Body of pancreas (tissue), 4 donors: Measurements from ENCODE around the gene TRPM5. TPM values are rescaled to one million over a fixed set of nuclear protein-coding genes. Genes with fewer than 3 reads are reported as not detected.
A peak's percentile ranks its signal among the peaks of the same experiment; 100 is the strongest.

Source experiments
- ATAC-seq: fragments of 150-250 bp; one replicate; pipeline ENCODE4 v1.9.1; 2016
- DNase-seq, 4 donors: peaks; one replicate each; pipeline ENCODE4 v3.0.0-alpha.2; 2019
- H3K27ac ChIP-seq, 4 donors: fragments of 200-600 bp; sonication (generic); 1 replicate in 3 of 4; 2 replicates in 1 of 4; pipeline versions ENCODE4 v1.5.1 to v1.6.1; 2016 to 2019; ENCODE audit warnings: mild to moderate bottlenecking in 1 of 4, mixed read lengths in 1 of 4, moderate library complexity in 1 of 4
- H3K27me3 ChIP-seq, 2 donors: fragments of 200-600 bp; sonication (generic); one replicate each; pipeline ENCODE4 v1.6.0; 2016; ENCODE audit warnings: mild to moderate bottlenecking in 1 of 2
- H3K36me3 ChIP-seq, 2 donors: fragments of 200-600 bp; sonication (generic); replicated peaks in 1 of 2; 2 replicates each; pipeline ENCODE4 v1.5.1; 2016; ENCODE audit warnings: low read depth in 2 of 2; ENCODE audit not compliant: insufficient read depth in 1 of 2
- H3K4me1 ChIP-seq: fragments of 200-600 bp; sonication (generic); one replicate; pipeline ENCODE4 v1.6.0; 2016
- H3K4me3 ChIP-seq, 2 donors: fragments of 200-600 bp; sonication (generic); 1 replicate in 1 of 2; 2 replicates in 1 of 2; pipeline ENCODE4 v1.5.1; 2016 to 2019
- H3K9me3 ChIP-seq, 3 donors: fragments of 200-600 bp; sonication (generic); 1 replicate in 2 of 3; 2 replicates in 1 of 3; pipeline ENCODE4 v1.5.1; 2016
- POLR2A ChIP-seq, 3 donors: fragments of 450-650 bp; IDR thresholded peaks; one replicate each; pipeline ENCODE4 v1.6.1; 2016; ENCODE audit warnings: antibody characterized with exemption in 3 of 3, mild to moderate bottlenecking in 2 of 3
- WGBS, 2 donors: methylation state at CpG; one replicate each; pipeline ENCODE4 v1.1.5; 2017; 5-methylcytosine and 5-hydroxymethylcytosine counted together
- intact Hi-C: fragments of 100-400 bp; cut with DNase I; formaldehyde crosslinking; loops from one replicate; pipeline ENCODE4 v1.15.1; 2023
- total RNA-seq, 2 donors: library from RNA; depleted of rRNA; stranded (reverse); fragments of >200 nt; gene quantifications; one replicate each; pipeline ENCODE4 v1.1.0, GENCODE V29; 2016
- TF ChIP-seq, protein P1 (sequence below), 7 experiments: fragments of 450-650 bp in 4 of 7; fragments of 200-600 bp in 3 of 7; sonication (generic) in 3 of 7; IDR thresholded peaks; one replicate each; pipeline ENCODE4 v1.5.1; 2016 to 2019; ENCODE audit warnings: antibody characterized with exemption in 7 of 7

Gene TRPM5
- total RNA-seq, 2 donors from 2014 or later = under 0.01 to 2.6 TPM

DNA sequence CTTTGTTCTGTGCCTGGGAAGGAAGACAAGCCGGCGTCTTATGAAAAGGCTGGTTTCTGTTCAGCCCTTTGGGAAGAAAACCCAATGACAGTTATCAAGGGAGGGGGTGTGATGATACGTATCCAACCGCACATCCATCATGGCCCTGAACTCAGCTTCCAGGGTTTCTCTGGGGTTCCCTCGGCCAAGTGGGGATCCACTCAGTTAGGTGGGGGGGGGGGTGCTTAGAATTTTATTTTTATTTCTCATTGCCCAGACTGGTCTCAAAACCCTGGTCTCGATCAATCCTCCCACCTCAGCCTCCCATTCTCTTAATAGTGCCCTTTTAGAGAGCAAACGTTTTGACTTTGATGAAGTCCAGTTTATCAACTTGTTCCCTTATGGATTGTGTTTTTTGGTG, 26.2 kb upstream of the TRPM5 start:
- ATAC-seq (no peak), DNase-seq (no peak)
- H3K36me3 ChIP-seq = no peaks in the 10 kb centered on the region
- WGBS, 2 donors = 82 to 88% methylated on average over 7 of the region's 7 CpGs
- no peaks in the 10 kb centered on the region for H3K9me3 ChIP-seq
- no peak overlapping the region for H3K4me3 ChIP-seq
- peaks cover 27% of the 10 kb centered on the region for H3K4me1 ChIP-seq
- H3K27me3 ChIP-seq = no peaks in the 10 kb centered on the region
- intact Hi-C loops = no loop called here
- TF ChIP-seq, protein P1, sequence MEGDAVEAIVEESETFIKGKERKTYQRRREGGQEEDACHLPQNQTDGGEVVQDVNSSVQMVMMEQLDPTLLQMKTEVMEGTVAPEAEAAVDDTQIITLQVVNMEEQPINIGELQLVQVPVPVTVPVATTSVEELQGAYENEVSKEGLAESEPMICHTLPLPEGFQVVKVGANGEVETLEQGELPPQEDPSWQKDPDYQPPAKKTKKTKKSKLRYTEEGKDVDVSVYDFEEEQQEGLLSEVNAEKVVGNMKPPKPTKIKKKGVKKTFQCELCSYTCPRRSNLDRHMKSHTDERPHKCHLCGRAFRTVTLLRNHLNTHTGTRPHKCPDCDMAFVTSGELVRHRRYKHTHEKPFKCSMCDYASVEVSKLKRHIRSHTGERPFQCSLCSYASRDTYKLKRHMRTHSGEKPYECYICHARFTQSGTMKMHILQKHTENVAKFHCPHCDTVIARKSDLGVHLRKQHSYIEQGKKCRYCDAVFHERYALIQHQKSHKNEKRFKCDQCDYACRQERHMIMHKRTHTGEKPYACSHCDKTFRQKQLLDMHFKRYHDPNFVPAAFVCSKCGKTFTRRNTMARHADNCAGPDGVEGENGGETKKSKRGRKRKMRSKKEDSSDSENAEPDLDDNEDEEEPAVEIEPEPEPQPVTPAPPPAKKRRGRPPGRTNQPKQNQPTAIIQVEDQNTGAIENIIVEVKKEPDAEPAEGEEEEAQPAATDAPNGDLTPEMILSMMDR (IDR thresholded peaks at IDR 0.05) = no peak
- TF ChIP-seq POLR2A (IDR thresholded peaks at IDR 0.05) = no peak
- H3K27ac ChIP-seq = no peak overlapping the region

DNA sequence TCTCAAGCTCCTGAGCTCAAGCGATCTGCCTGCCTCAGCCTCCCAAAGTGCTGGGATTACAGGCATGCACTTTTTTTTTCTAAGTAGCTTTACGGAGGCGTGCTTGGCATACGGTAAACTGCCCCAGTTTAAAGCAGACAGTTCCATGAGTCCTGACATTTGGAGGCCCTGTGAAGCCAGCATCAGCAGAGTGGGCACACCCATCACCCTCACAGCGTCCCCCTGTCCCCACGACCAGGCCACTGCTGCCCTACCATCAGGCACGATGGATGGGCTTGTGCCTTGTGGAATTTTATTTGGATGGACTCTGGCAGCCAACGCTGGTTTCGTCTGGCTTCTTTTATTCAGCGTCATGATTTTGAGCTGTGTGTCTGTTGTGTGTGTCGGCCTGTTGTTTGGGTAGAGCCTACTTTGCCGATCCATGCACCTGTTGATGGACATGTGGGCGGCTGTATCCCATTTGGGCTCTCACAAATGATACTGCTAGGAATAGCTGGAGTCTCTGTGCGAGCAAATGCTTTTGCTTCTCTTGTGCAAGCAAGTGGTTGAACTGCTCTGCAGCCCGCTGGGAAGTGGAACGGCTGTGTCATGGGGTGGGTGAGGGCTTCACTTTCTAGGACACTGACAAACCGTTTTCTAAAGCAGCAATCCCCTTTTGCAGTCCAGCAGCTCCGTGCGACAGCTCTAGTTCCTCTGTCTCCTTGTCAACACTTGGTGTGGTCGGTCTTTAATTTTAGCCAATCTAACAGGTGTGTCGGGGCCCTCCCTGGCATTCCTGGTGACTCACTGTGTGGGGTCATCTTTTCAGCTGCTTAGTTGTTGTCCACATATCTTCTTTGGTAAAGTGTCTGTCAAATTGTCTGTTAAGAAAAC, 24.3 kb upstream of the TRPM5 start:
- ATAC-seq (no peak), DNase-seq (no peak)
- 90 to 93% methylated on average over 18 to 20 of the region's 21 CpGs for WGBS, 2 donors
- peaks cover 36% of the 10 kb centered on the region for H3K4me1 ChIP-seq
- no peak overlapping the region for H3K27ac ChIP-seq
- TF ChIP-seq, protein P1 (IDR thresholded peaks at IDR 0.05) = no peak
- no peak for TF ChIP-seq POLR2A (IDR thresholded peaks at IDR 0.05)
- no peak overlapping the region for H3K4me3 ChIP-seq
- no peaks in the 10 kb centered on the region for H3K36me3 ChIP-seq
- H3K27me3 ChIP-seq = no peaks in the 10 kb centered on the region
- intact Hi-C loops = no loop called here
- H3K9me3 ChIP-seq = no peaks in the 10 kb centered on the region

DNA sequence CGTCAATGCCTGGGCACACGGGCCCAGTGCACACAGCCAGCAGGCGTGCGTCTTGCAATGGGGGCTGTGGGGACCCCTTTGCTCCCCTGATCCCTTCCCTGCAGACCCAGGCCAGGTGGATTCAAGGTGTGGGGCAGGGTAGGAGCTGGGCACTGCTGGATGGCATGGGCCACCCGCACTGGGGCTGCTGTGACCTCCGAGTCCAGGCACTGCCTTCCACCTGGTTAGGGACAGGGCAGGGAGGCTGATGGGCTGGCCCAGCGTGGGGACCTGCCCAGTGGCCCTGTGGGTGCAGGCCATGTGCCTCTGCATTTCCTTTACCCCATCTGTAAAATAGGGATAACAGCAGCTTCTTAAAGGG, 23.4 kb upstream of the TRPM5 start:
- 91 to 100% methylated on average over 3 to 7 of the region's 7 CpGs for WGBS, 2 donors
- no peak for ATAC-seq
- H3K36me3 ChIP-seq = no peaks in the 10 kb centered on the region
- H3K4me3 ChIP-seq = no peak overlapping the region
- peak in 1 of 4 donors; percentile 7 for DNase-seq
- no peaks in the 10 kb centered on the region for H3K27me3 ChIP-seq
- TF ChIP-seq, protein P1 (IDR thresholded peaks at IDR 0.05) = no peak
- no peak for TF ChIP-seq POLR2A (IDR thresholded peaks at IDR 0.05)
- no peak overlapping the region for H3K27ac ChIP-seq
- H3K4me1 ChIP-seq = peaks cover 46% of the 10 kb centered on the region
- intact Hi-C loops = no loop called here
- H3K9me3 ChIP-seq = no peaks in the 10 kb centered on the region

DNA sequence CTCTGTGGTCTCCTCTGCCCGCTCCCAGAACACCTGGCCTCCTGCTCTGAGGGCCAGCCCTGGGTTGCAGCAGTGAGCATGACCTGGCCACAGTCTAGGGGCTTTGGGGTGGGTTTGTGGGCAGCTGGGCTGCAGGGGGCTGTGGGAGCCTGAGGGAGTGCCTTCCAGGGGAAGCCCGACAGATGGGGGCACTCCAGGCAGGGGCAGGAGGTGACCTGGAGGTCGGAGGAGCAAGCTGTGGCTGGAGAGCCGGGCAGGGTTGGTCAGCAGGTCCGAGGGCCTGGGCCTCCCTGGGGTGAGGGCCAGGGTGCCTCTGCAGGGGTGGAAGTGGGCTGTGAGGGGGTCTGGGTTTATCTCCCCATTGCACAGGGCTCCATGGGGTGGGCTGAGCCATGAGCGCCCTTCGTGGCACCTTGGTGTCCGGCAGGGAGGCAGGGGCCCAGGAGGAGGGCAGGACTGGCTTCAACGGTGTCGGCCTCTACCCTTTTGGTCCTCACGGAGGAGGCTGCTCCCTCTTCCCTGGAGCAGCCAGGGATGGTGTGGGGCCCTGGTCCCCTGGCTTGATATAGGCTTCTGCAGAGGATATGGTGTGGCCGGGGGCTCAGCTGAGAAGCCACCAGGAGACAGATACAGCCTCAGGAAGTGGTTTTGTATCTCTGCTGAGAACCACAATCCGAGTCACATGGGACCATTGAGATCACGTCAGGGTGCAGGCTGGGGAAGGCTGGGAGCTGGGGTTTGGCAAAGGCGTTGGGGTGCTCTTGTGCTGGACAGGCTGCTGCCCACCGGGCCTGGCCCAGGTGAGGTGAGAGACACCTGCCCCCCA, 22.8 kb upstream of the TRPM5 start:
- WGBS, 2 donors = 87 to 89% methylated on average over 16 of the region's 16 CpGs
- no peaks in the 10 kb centered on the region for H3K27me3 ChIP-seq
- TF ChIP-seq, protein P1 (IDR thresholded peaks at IDR 0.05) = no peak
- ATAC-seq (no peak), DNase-seq (peak in 2 of 4 donors; percentile 8 to 15)
- H3K4me3 ChIP-seq = no peak overlapping the region
- H3K36me3 ChIP-seq = no peaks in the 10 kb centered on the region
- no peaks in the 10 kb centered on the region for H3K9me3 ChIP-seq
- H3K27ac ChIP-seq = peak overlapping the region in 1 of 4 donors; percentile 99
- intact Hi-C loops = no loop called here
- H3K4me1 ChIP-seq = peaks cover 51% of the 10 kb centered on the region
